Keratinocyte (primary cell): ENCODE measurements around the gene FNIP2. TPM values are rescaled to one million over a fixed set of nuclear protein-coding genes. Genes with fewer than 3 reads are reported as not detected.

Source experiments
- DNase-seq: peaks from one replicate; pipeline ENCODE4 v3.0.0-alpha.2; 2011; ENCODE audit warnings: low read depth, missing footprints, low spot score
- FAIRE-seq: peaks from 2 replicates; lab custom pipeline; 2011; peaks lifted over from hg19 to GRCh38; lab: Jason Lieb, UNC
- H2AFZ ChIP-seq: 2 replicates; pipeline ENCODE4 v1.6.0; 2012; ENCODE audit warnings: low read length, control low read depth, inconsistent platforms; ENCODE audit not compliant: control insufficient read depth
- H3K27ac ChIP-seq: 2 replicates; pipeline ENCODE4 v1.5.1; 2011; ENCODE audit warnings: low read length; ENCODE audit not compliant: control insufficient read depth, insufficient read depth
- H3K27me3 ChIP-seq: 3 replicates; pipeline ENCODE4 v1.6.0; 2011; ENCODE audit warnings: low read length; ENCODE audit not compliant: control insufficient read depth, insufficient read depth; ENCODE audit errors: extremely low read depth
- H3K36me3 ChIP-seq, 2 experiments: 2 replicates in 1 of 2; 3 replicates in 1 of 2; pipeline ENCODE4 v1.5.1; 2011; ENCODE audit warnings: low read length in 2 of 2, mild to moderate bottlenecking in 1 of 2; ENCODE audit not compliant: control insufficient read depth in 2 of 2, insufficient read depth in 2 of 2; ENCODE audit errors: extremely low read depth in 1 of 2
- H3K4me1 ChIP-seq: 3 replicates; pipeline ENCODE4 v1.5.1; 2011; ENCODE audit warnings: low read length; ENCODE audit not compliant: control insufficient read depth, insufficient read depth; ENCODE audit errors: extremely low read depth
- H3K4me2 ChIP-seq: 3 replicates; pipeline ENCODE4 v1.6.0; 2011; ENCODE audit warnings: low read depth, low read length; ENCODE audit not compliant: control insufficient read depth, insufficient read depth; ENCODE audit errors: extremely low read depth
- H3K4me3 ChIP-seq, 3 experiments: fragments of 200-600 bp in 1 of 3; sonication (generic) in 1 of 3; 2 replicates in 2 of 3; 3 replicates in 1 of 3; pipeline ENCODE4 v1.5.1; 2011 to 2016; ENCODE audit warnings: low read length in 3 of 3, mild to moderate bottlenecking in 3 of 3, control low read depth in 2 of 3, inconsistent platforms in 1 of 3, low read depth in 1 of 3, mixed read lengths in 1 of 3, mixed run types in 1 of 3, moderate library complexity in 1 of 3; ENCODE audit not compliant: control insufficient read depth in 2 of 3, insufficient read depth in 2 of 3; ENCODE audit errors: extremely low read depth in 1 of 3
- H3K79me2 ChIP-seq: 2 replicates; pipeline ENCODE4 v1.6.0; 2012; ENCODE audit warnings: low read length; ENCODE audit not compliant: control insufficient read depth, insufficient read depth
- H3K9ac ChIP-seq: 3 replicates; pipeline ENCODE4 v1.6.0; 2011; ENCODE audit warnings: low read length; ENCODE audit not compliant: control insufficient read depth, insufficient read depth; ENCODE audit errors: extremely low read depth
- H3K9me1 ChIP-seq: 3 replicates; pipeline ENCODE4 v1.6.0; 2011; ENCODE audit warnings: low read length; ENCODE audit not compliant: control insufficient read depth, insufficient read depth; ENCODE audit errors: extremely low read depth
- H3K9me3 ChIP-seq: 2 replicates; pipeline ENCODE4 v1.5.1; 2012; ENCODE audit warnings: low read depth, low read length; ENCODE audit not compliant: control insufficient read depth
- H4K20me1 ChIP-seq: 3 replicates; pipeline ENCODE4 v1.6.0; 2011; ENCODE audit warnings: low read length; ENCODE audit not compliant: control insufficient read depth, insufficient read depth; ENCODE audit errors: extremely low read depth
- CTCF ChIP-seq, 3 experiments: IDR thresholded peaks in 1 of 3; conservative IDR thresholded peaks in 1 of 3; optimal IDR thresholded peaks in 1 of 3; 2 replicates in 2 of 3; 3 replicates in 1 of 3; pipeline versions ENCODE3 to v1.5.1; 2011; ENCODE audit warnings: low read length in 3 of 3, mild to moderate bottlenecking in 3 of 3, moderate library complexity in 2 of 3, control low read depth in 1 of 3, inconsistent platforms in 1 of 3; ENCODE audit not compliant: insufficient read depth in 2 of 3; ENCODE audit errors: extremely low read depth in 1 of 3
- EZH2 ChIP-seq: IDR thresholded peaks from one replicate; pipeline ENCODE4 v1.6.1; 2012; ENCODE audit warnings: inconsistent platforms, mild to moderate bottlenecking, low read length, moderate library complexity
- dilution Hi-C: fragments of 300-500 bp; cut with MboI; formaldehyde crosslinking; loops from one replicate; pipeline ENCODE4 v1.7.0; 2020; ENCODE audit warnings: low sequenced_read_pairs; ENCODE audit not compliant: extremely low pct_ligation_motif_present
- polyA plus RNA-seq, 5 experiments: library from polyadenylated mRNA; depleted of rRNA in 3 of 5; stranded (reverse) in 3 of 5; stranded (forward) in 1 of 5; unstranded in 1 of 5; fragments of >200 nt; gene quantifications; 1 replicate in 1 of 5; 2 replicates in 3 of 5; 3 replicates in 1 of 5; pipeline versions ENCODE4 v1.2.1 to v1.2.3, GENCODE V29; 2011 to 2012; ENCODE audit warnings: missing spikeins in 2 of 5, low read depth in 1 of 5, low replicate concordance in 1 of 5

Gene FNIP2
- polyA plus RNA-seq, 1 donor (not counting 4 experiments of a cell fraction or from before 2014, with no cell fraction given), result 6.2 TPM

- Histone ChIP-seq H4K20me1 (no peaks in the 10 kb centered on the region), H3K27me3 (no peaks in the 10 kb centered on the region), H3K79me2 (peaks cover 30% of the 10 kb centered on the region), H3K36me3 (peaks cover 5 to 12% of the 10 kb centered on the region in 2 experiments), H3K4me1 (peaks cover 3% of the 10 kb centered on the region), H3K4me2 (peak overlapping the region; percentile 100), H2AFZ (peak overlapping the region; percentile 71), H3K9me3 (no peaks in the 10 kb centered on the region), H3K9ac (peak overlapping the region; percentile 97), H3K9me1 (no peaks in the 10 kb centered on the region), H3K27ac (peak overlapping the region; percentile 94), H3K4me3 (peak overlapping the region; percentile 74 to 97 (median 97))
- peak; percentile 59 for FAIRE-seq
- dilution Hi-C loops, result no loop called here
- no peak for DNase-seq
- TF ChIP-seq CTCF (optimal IDR thresholded peaks at IDR 0.05 in 1 of 3, IDR thresholded peaks at IDR 0.05 in 1 of 3, conservative IDR thresholded peaks at IDR 0.05 in 1 of 3; ENCODE audit: extremely low read depth in 1 of 3, insufficient read depth in 2 of 3, low read length in 3 of 3) (no peak), EZH2 (no peak)
Observed at GRCh38 chr4:158722291-158722916, 46.4 kb upstream of the FNIP2 start.

DNA sequence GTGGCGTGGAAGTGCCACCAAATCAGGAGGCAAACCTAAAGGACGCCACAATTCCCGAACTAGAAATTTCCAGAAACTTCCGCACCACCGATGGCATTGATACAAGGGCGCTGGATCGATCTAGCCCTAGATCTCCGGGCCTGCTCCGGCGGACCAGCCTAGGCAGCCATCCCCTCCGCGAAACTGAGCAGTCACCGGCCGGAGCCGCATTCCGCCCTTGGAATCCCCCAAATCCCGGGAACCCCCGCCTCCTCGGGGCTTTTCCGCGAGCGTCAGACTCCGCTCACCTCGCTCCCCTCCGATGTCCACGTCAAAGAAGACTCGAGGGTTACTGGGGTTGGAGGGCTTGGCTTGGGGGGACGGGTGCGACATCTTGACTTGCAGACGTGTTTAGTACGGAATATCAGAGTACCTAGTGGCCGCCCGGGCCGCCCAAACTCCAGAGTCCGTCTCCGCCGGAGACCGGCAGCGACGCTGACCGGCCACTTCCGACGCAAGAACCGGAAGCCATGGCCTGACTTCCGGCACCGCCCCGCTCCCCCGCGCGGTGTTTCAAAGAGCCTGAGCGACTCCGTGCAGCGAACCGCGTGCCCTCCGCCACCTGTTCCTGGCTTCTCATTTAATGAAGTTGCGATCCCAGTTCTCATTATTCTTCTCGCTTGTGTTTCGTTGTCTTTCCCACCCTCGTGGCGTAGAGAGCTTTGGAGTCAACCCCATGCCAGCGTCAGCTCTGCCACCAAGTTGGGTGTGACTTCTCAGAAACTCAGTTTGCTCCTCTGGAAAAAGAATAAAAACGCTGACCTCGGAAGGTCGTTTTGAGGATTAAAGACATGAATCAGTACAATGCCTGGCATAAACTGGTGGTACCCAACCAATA lies 45.7 kb upstream of the FNIP2 start, which contains the start of gene PPID:
Gene PPID (minus strand): TSS at position 480 of the 877 bp plus-strand sequence. CDS start 108 bp downstream, at position 372.
- H3K9me3 ChIP-seq, result no peaks in the 10 kb centered on the region
- H3K9ac ChIP-seq, result peak within 1 kb of the TSS; percentile 97
- FAIRE-seq, result peak; percentile 36
- no peaks in the 10 kb centered on the region for H4K20me1 ChIP-seq
- H3K4me2 ChIP-seq, result peak within 1 kb of the TSS; percentile 100
- H3K36me3 ChIP-seq, result peaks cover 5 to 12% of the 10 kb centered on the region in 2 experiments
- peaks cover 3% of the 10 kb centered on the region for H3K4me1 ChIP-seq
- H3K4me3 ChIP-seq, result peak within 1 kb of the TSS; percentile 74 to 97 (median 97)
- peaks cover 30% of the 10 kb centered on the region for H3K79me2 ChIP-seq
- no peak for TF ChIP-seq CTCF (optimal IDR thresholded peaks at IDR 0.05 in 1 of 3, IDR thresholded peaks at IDR 0.05 in 1 of 3, conservative IDR thresholded peaks at IDR 0.05 in 1 of 3; ENCODE audit: extremely low read depth in 1 of 3, insufficient read depth in 2 of 3, low read length in 3 of 3)
- TF ChIP-seq EZH2, result no peak
- dilution Hi-C loops, result no loop called here
- no peak for DNase-seq
- H3K27me3 ChIP-seq, result no peaks in the 10 kb centered on the region
- H3K27ac ChIP-seq, result peak within 1 kb of the TSS; percentile 94
- H2AFZ ChIP-seq, result peak within 1 kb of the TSS; percentile 71
- no peaks in the 10 kb centered on the region for H3K9me1 ChIP-seq
